Neutrophil (primary cell): Measurements from ENCODE around the gene CELF4.

Source experiments
- H3K27ac ChIP-seq: fragments of 200-600 bp; sonication (generic); 2 replicates; pipeline ENCODE4 v1.5.1; 2016; ENCODE audit warnings: mild to moderate bottlenecking, moderate library complexity
- H3K27me3 ChIP-seq: fragments of 200-600 bp; sonication (generic); 2 replicates; pipeline ENCODE4 v1.6.0; 2016; ENCODE audit warnings: mild to moderate bottlenecking
- H3K36me3 ChIP-seq: fragments of 200-600 bp; sonication (generic); 2 replicates; pipeline ENCODE4 v1.5.1; 2017
- H3K4me1 ChIP-seq, 2 experiments: fragments of 200-600 bp in 1 of 2; sonication (generic) in 1 of 2; 1 replicate in 1 of 2; 2 replicates in 1 of 2; pipeline versions ENCODE4 v1.5.1 to v1.6.1; 2013 to 2016; ENCODE audit warnings: low read depth in 1 of 2, low read length in 1 of 2, mild to moderate bottlenecking in 1 of 2, moderate library complexity in 1 of 2; ENCODE audit not compliant: control insufficient read depth in 1 of 2, insufficient read depth in 1 of 2
- H3K4me3 ChIP-seq, 2 experiments: fragments of 200-600 bp in 1 of 2; sonication (generic) in 1 of 2; 1 replicate in 1 of 2; 2 replicates in 1 of 2; pipeline ENCODE4 v1.5.1; 2013 to 2016; ENCODE audit warnings: low read depth in 1 of 2, low read length in 1 of 2, mild to moderate bottlenecking in 1 of 2, moderate library complexity in 1 of 2
- H3K9me3 ChIP-seq: fragments of 200-600 bp; sonication (generic); 2 replicates; pipeline ENCODE4 v1.5.1; 2016
- CTCF ChIP-seq: fragments of 200-600 bp; sonication (generic); IDR thresholded peaks from 2 replicates; pipeline ENCODE4 v1.5.1; 2016; ENCODE audit warnings: antibody characterized with exemption

Gene CELF4

GRCh38 chr18:37407571-37407970, 158.0 kb downstream of the CELF4 start:
- Histone ChIP-seq H3K36me3 (no peaks in the 10 kb centered on the region), H3K4me1 (no peaks in the 10 kb centered on the region), H3K27me3 (no peaks in the 10 kb centered on the region), H3K9me3 (no peaks in the 10 kb centered on the region), H3K4me3 (no peak overlapping the region), H3K27ac (no peak overlapping the region)
- TF ChIP-seq CTCF: no peak

DNA sequence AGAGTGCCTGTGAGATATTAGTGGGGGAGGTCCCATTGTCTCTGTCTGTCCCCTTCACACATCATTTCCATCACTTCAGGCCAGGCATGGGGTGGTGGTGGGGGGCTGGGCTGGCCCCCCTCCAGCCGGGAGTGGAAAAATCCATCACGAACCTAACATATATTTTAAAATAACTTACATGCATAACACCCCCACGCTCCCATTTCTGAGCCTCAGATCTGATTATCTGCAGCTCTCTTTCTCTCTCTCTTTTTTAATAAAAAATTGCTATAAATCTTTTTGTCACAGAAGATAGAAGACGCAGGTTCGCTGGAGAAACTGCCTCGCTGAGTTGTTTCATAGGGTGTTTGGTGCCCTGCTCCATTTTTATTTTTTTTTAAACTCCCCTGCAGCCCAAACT, 159.8 kb downstream of the CELF4 start:
- TF ChIP-seq CTCF: no peak
- Histone ChIP-seq H3K4me3 (no peak overlapping the region), H3K9me3 (no peaks in the 10 kb centered on the region), H3K27me3 (no peaks in the 10 kb centered on the region), H3K4me1 (no peaks in the 10 kb centered on the region), H3K27ac (no peak overlapping the region), H3K36me3 (no peaks in the 10 kb centered on the region)

- Histone ChIP-seq H3K27me3 (no peaks in the 10 kb centered on the region), H3K4me1 (no peaks in the 10 kb centered on the region), H3K4me3 (no peak overlapping the region), H3K27ac (no peak overlapping the region), H3K36me3 (no peaks in the 10 kb centered on the region), H3K9me3 (no peaks in the 10 kb centered on the region)
- TF ChIP-seq CTCF: no peak
Measured at GRCh38 chr18:37405229-37405628, 160.4 kb downstream of the CELF4 start.

- H3K4me3 ChIP-seq: no peak overlapping the region
- H3K9me3 ChIP-seq: no peaks in the 10 kb centered on the region
- H3K27ac ChIP-seq: no peak overlapping the region
- TF ChIP-seq CTCF: no peak
- no peaks in the 10 kb centered on the region for H3K4me1 ChIP-seq
- H3K36me3 ChIP-seq: no peaks in the 10 kb centered on the region
- no peaks in the 10 kb centered on the region for H3K27me3 ChIP-seq
Measured at GRCh38 chr18:37403788-37404187, 161.8 kb downstream of the CELF4 start.

DNA sequence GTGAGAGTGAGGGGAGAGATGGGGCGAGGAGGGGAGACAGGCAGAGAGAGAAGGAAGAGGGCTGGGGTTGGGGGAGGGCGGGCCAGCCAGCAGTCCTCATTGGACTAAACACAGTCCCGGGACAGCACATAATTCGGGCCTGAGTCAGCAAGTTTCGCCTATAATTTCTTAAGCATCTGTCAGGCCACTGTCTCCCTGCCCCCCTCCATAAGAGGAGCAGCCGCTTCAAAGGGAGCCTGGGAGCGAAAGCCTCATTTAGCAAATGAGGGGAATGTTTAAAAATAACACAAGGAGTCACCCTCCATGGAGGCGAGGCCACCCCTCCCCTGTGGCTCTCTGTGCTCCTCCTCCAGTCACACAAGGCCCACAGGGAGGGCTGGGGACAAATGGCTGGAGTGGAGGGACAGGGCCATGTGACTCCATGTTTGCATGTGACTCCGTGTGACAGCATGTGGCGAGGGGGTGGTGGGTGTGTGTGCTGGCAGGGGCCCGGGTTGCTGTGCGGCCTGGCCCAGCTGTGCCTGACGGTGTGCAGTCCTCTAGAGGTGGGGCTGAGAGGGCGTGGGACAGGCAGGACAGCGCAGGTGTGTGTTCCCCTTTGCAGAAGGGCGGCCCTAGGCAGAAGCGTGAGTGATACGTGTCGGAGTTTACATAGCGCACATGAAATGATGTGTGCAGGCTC, 162.4 kb downstream of the CELF4 start:
- no peaks in the 10 kb centered on the region for H3K27me3 ChIP-seq
- TF ChIP-seq CTCF: no peak
- H3K27ac ChIP-seq: no peak overlapping the region
- no peaks in the 10 kb centered on the region for H3K4me1 ChIP-seq
- no peaks in the 10 kb centered on the region for H3K36me3 ChIP-seq
- H3K9me3 ChIP-seq: no peaks in the 10 kb centered on the region
- H3K4me3 ChIP-seq: no peak overlapping the region

- no peak overlapping the region for H3K4me3 ChIP-seq
- no peak overlapping the region for H3K27ac ChIP-seq
- H3K27me3 ChIP-seq: no peaks in the 10 kb centered on the region
- H3K9me3 ChIP-seq: no peaks in the 10 kb centered on the region
- TF ChIP-seq CTCF: no peak
- H3K4me1 ChIP-seq: no peaks in the 10 kb centered on the region
- H3K36me3 ChIP-seq: no peaks in the 10 kb centered on the region
Measured at GRCh38 chr18:37402735-37403099, 162.9 kb downstream of the CELF4 start.
